Stimulated activated CD8-positive, alpha-beta memory T cell treated with anti-CD3 and anti-CD28 coated beads, Interleukin-15, amount 100 ng/mL, for 1 hour (primary cell): ENCODE data around the gene OCA2.
"Not testable (repeated sequence)": the region's sequence is repeated elsewhere in the genome, so short reads cannot be mapped to it uniquely, and the experiment has no call there.

Experiments
- DNase-seq: peaks from one replicate; pipeline ENCODE4 v3.0.0-alpha.2; 2020; ENCODE audit warnings: low read depth

OCA2 gene

DNA sequence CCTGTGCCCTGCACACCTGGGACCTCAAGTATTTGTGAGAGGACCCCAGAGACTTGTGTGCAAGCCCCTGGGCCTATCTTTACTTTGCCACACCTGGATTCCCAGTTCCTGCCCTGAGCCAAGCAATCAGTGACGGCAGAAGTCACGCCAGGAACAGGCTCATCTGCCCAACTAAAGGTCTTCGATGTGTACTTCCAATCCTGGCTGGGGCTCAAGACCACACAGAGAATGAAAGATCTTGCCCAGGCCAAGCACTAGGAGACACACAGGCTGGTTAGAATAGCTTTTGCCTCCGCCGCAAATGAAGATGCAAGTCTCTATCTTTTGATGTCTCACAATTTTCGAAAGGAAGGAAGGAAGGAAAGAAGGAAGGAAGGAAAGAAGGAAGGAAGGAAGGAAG is 228.8 kb downstream of the OCA2 start:
- DNase-seq = no peak

DNA sequence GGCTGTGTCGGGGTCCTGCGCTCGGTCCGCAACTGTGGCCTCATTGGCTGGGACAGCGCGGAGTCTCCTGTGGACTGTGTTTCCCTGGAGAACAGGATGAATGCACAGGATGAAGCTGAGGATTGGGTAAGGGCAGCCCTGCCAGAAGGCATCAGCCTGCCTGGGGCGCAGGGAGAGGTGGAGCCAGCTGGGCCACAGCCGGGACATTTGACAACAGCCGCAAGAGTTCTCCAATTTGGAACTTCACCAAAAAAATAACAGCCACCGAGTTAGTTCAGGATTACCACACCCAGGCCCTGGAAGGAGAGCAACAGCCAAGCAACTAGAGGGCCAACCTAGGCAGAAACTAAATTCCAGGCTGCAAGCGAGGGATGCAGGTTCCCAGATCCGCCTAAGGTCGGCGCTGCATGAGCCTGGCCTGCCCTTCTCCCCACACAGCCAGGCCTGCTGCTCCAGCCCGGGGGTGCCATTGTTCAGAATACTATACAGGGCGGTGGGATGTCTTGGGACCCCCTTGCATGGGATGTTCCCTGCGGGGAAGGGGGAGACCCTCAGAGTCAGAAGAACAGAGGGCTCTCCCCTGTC is 229.3 kb downstream of the OCA2 start:
- DNase-seq = no peak

DNA sequence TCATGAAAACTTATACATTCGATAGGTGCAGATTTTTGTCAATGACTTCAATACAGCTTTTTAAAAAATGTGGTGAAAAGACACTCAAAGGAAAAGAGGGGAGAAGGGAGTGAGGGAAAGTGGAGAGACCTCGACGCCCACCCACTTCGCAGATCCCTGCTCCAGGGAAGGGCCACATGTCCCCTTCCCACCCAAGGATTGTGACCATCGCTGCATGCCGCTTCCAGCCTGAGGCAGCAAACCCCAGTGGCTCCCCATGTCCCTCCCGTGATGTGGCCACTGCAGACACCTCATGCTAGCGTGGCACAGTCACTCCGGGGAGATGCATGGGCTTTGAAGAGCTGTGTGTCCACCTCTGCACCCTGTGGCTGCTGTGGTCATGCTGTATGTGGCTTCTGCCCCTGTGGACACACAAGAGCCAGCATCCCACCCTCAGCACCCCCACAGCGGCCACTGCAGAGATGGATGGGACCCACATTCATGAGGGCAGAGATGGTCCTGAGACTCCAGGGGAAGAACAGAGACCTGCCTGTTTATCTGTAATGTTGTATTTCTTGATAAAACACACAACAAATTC is 230.2 kb downstream of the OCA2 start:
- DNase-seq = no peak

DNA sequence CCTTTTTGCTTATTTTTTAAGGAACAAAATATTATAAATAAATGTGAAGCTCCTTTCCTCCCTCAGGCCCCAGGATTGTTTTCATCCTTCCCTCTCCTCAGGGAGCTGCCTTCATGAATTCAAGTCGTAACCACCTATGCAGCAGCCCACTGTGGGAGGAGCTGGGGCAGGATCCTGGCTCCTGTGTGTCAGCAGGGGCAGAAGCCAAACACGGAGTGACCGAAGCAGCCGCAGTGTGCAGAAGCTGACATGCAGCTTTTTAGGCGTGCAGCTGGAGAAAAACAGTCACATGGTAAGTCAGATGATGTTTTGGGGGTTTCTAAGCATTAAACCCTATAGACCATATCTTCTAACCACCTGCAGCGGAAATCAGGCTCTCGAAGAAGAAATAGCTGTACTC is 231.3 kb downstream of the OCA2 start:
- DNase-seq = no peak

DNA sequence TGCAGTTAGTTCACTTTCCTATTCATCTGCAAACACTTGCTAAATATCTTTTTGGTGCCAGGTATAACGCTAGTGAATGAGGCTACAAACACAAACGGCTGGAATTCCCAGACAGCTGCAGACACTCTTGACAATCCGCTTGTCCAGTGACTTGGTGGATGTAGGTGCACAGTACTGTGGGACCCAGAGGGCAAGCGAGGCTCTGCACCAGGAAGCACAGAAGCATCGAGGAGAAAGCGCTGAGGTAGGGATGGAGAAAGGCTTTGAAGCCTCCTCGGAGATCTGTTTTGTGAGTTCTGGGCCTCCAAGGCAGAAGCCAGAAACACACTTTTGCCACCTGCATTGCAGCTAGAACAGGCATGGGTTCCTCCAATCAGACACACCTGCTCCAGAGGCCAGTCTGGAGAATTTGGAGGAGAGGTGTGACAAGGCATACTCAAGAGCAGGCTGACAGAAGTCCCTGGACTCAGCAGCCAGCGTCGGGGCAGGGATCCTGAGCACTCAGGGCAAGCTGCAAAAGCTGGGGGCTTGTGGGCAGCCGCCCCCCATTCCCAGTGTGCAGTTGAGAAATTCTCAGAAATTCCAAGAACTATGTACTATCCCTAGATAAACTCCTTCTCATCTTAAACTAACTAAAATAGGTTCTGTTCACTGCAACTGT is 232.5 kb downstream of the OCA2 start:
- no peak for DNase-seq

DNA sequence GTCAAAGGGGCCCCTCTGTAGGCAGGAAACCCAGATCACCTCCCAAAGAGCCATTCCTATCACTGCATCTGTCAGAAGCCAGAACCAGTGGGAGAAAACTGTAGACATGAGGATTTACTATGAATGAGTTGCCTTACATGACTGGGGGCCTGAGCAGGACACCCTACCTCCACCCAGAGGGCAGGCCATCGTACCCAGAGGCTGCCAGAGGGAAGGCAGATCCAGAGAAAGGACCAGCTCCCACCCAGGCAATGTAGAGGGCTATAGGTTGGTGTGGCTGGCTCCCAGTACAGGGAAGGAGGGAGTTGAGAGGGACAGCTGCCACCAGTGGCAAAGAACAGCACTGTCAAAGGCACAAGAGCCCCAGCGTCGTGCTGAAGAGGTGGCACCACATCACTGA is 233.2 kb downstream of the OCA2 start:
- DNase-seq = no peak

DNA sequence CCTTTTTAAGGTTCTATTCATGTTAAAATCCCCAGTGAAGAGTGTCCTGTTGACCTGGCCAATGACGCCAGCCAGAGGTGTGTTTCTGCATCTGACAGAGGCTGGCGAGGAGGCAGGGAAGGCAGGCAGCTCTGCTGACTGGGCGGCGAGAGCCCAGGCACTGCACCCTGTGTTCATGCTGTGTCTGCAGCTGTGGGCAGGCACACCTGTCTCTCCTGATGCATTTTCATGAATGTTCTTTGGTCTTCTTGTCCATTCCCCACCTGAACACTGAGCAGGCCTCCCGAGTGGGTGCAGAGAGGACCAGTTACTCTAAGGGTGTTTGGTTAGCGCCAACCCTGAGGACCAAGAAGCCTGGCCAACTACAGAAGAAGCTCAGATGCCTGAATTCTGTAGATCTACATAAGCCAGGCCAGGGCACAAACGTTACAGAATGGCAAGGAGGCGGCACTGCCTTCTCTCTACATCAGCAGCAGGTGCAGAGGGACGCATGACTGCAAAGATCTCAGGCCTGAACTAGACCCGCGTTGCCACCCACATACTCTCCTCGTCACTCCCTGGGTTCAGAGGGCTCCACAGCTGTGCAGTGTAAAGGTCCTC is 233.7 kb downstream of the OCA2 start:
- no peak for DNase-seq

DNA sequence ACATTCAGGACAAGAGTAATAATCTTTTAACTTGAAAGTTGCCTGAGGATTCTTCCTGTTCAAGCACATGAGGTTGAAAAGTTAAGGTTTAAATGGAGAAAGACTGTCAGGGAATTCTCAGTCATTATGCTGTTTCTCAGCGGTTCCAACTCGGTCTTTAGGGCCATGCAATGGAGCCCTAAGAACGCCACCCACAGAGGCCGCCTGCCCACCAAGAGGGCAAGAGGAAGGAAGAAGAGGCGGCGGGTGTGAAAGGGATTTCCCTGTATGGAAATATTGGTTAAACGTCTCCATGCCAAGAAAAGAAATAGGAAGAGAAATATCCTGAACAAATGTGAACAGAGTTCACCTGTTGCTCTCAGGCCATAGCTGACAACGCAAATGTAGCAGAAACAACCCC is 234.4 kb downstream of the OCA2 start:
- no peak for DNase-seq

DNA sequence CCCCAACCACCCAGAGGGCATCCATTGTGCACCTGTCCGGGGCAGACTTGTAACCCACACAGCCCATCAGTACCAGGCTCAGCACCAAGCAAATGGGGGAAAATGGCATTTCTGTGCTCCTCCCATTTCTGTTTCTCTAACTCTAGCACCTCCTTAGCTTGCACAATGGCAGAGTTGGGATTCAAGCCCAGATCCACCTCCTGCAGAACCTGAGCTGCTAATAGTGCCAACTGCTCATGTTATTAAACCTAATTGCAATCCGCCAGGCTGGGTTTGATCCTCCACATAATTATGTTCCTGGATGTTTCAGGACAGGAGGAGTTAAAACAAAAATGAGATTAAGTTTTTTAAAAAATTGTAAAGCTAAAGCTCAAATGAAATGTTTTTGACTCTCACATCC is 235.0 kb downstream of the OCA2 start:
- no peak for DNase-seq

DNA sequence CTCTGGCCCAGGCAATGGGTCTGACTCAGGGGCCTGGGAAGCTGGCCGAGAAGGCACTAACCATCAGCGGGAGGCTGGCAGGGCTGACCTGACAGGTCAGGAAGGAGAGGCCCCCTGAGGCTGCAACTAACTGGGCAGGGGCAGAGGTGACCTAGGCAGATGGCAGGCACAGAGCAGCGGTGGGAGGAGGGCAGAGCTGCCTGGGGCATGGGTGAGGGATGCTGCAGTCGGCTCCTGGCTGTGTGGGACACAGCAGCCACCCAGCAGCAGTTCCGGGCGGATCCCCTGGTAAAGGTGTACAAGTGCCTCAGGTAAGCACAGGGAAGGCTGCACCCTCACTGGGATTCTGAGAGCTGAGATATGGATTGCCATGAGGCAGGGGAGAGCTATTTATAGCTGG is 236.1 kb downstream of the OCA2 start:
- no peak for DNase-seq

DNA sequence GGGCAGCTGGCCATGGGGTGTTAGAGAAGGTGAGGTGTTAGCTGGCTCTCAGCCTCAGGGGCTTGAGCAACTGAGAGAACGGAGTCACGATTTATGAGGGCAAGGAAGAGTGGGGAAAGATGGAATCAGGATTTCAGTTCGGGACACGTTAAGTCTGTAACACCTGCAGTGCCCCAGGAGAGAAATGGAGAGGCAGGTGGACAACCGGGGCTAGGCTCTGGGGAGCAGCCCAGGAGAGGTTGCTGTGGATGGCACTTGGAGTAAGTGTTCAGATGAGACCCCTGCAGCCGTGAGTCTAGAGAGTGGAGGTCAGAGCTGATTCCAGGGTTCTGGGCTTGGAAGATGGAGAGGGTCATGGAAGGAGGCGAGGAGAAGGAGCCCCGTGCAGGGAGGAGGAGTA is 237.9 kb downstream of the OCA2 start:
- DNase-seq = no peak

DNA sequence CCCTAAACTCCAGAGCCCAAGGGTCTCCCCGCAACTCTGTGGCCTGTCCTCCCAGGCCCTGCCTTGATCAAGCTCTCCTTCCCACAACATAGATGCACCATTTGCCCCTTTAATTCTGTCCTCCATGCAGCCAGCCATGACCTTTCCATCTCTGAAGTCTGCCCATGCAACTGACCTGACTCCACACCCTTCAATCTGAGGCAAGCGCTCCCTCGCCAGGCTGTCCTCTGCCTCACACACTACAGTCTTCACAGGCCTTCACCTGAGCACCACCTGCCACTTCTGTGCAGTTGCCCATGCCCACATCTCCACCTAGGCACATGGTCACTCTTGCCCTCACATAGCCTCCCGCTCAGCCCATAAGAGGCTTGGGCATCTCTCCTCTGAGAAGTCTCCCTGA is 244.0 kb downstream of the OCA2 start:
- DNase-seq = no peak

DNA sequence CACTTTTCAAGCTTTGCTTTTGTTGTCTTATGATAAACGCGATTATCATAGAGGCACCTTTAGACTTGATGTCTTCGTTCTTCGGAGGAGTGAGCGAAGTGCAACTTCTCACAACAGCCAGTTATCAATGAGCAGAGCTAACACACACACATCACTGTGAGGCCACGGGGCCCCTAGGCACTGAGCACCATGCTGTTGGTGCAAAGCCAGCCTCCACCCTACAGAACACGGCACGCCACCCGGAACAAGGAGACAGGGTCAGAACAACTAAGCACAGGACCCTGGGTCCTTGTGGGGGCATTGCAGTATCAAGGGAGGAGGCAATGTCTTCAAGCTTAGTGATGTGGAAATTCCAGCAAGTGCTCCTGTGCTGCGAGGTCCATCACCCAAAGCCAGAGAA is 244.5 kb downstream of the OCA2 start:
- no peak for DNase-seq

DNA sequence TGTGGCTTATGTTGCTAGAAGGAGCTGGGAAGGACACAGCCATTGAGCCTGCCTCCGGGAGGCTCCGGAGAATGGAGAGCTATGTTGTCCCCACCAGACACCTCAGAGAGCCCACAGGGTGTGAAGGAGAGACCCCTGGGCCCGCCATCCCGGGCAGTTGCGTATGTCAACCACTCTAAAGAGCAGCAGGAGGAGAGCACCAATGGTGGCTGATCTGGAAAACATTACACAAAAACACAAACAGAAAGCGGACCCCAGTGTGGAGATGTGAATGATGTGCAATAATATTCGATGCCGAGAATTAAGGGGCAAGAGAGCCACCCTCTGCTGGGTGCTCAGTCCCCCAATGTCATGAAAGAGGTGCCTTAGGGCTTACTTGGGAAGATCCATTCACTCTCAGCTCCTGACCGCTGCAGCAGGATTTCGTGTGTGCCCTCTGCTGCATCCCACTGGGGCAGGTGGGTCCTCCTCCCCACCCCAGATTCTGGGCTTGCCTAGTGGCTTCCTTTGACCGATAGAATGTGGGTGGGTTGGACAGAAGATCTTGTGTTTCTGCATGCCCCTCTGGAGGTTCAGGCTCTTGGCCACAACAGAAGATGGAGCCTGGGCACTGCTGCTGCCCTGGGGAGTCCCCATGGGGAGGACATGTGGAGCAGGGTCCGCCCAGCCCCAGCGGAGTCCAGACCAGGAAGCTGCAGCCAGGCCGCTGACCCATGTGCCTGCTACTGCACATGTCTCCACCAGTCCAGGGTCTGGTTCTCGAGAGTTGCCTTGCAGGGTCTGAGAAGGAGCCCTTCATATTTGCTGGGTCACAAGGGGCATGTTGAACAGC is 245.3 kb downstream of the OCA2 start:
- no peak for DNase-seq

DNA sequence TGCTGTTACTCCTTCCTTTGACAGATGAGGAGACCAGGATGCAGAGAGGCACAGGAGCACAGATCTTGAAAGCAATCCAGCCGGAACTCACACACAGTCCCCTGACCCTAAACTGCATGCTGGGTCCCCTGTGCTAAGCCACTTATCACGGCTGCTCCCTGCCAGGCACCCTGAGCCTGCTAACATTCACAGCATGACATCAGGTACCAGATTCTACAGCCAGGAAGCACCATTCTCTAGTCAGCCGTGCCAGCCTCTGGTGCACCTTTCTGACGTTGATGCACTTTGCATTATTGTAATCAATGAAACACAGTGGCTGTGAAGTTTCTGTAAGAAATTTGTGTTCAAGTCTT is 247.3 kb downstream of the OCA2 start:
- no peak for DNase-seq

DNA sequence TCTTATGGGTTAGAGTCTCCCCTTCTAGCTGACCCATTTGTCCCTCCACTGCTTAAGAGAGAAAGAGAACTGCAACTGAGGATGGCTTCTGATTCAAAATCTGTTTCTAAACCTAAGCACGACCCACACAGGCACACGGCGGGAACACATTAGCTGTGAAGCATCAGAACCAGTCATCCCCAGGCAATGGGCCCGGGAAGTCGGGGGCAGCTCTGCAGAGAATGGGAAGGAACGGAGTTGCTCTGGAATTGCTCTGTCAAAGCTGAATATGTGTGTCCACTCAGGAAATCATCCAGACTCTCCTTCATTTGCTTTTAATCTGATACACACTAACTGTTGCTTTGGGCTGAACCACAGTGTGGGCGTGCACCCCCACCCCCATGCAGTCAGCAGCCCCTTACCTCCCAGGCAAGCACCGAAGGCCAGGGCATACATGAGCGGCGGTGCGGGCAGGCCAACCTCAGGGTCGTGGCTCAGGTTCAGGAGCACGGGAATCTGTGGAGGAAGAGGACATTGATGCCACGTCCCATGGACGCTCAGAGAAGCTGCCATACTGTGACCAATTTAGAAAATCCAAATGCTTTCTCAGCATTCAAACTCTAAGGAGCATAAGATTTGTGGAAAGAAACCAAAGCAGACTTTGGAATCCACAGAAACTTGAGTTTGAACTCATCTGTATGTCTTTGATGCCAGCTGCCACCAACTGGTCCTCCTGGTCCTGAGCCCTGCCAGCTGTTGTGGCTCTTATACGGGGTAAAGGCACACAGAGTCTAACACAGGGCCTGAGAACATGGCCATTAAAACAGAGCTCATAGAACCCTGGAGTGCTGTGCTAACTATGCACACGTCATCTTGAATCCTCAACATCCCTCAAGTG is 247.9 kb downstream of the OCA2 start:
- DNase-seq = no peak

DNA sequence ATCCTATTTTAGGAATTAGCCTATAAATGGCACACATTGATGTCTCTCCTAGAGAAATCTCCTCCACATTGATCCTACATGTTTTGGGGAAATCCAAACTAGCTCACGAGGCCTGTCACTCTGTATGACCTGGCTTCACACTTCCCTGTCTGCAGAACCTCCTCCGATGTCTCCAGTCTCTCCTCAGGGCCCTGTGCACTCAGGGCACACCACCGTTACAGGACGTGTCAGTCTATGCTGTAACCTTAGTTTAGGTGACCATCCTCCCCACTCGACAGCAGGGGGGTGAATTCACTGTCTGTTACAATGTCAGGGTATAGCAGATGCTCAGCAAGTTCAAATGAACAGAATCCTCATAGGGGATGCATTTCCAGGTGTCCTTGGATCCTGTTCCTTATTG is 249.1 kb downstream of the OCA2 start:
- no peak for DNase-seq

DNA sequence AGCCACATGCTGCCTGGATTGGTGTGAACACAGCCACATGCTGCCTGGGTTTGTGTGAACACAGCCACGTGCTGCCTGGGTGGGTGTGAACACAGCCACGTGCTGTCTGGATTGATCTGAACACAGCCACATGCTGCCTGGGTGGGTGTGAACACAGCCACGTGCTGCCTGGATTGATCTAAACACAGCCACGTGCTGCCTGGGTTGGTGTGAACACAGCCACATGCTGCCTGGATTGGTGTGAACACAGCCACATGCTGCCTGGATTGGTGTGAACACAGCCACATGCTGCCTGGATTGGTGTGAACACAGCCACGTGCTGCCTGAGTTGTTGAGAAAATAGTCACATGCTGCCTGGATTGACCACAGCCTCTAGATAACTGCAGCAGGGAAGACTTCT is 250.2 kb downstream of the OCA2 start:
- DNase-seq = not testable (repeated sequence)

DNA sequence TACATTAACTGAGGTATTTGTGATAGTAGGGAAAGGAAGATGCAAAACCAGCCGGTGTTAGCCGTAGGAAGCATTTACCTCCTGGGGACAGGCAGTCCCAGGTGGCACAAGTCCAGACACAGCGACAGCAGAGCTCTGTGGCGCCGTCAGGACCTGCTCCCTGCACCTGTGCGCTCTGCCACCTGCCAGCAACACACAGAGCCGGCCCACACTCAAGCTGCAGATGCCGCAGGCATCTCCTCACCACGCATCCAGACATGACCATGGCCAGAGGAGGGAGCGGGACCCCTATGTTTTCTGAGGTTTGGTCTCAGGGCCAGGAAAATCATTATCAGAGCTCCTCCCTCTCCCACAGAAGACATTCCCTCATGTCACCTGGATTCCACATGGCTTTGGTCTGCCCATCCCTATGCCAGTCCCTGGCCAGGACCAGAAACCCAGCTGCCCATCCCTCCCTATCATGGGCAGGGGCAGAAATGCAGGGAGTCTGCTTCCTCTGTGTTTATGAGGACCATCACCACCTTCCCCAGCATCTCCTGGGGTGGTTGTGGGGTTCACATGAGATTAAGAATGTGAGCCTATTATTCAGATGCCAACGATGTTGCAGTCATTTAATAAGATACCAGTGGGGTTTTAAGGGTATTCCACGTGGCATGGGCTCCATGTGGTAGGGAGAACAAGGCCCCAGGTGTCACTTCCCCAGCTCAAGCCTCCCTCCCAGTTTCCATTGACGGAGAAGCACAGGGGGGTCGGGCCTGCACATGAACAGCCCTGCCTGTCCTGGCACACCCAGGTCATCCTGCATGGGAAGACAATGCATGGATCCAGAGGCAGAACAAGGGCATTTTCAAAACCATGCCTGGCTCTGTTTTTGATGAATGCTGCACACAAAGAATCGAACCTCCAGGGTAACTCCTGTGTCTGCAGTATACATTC is 251.1 kb downstream of the OCA2 start:
- no peak for DNase-seq

DNA sequence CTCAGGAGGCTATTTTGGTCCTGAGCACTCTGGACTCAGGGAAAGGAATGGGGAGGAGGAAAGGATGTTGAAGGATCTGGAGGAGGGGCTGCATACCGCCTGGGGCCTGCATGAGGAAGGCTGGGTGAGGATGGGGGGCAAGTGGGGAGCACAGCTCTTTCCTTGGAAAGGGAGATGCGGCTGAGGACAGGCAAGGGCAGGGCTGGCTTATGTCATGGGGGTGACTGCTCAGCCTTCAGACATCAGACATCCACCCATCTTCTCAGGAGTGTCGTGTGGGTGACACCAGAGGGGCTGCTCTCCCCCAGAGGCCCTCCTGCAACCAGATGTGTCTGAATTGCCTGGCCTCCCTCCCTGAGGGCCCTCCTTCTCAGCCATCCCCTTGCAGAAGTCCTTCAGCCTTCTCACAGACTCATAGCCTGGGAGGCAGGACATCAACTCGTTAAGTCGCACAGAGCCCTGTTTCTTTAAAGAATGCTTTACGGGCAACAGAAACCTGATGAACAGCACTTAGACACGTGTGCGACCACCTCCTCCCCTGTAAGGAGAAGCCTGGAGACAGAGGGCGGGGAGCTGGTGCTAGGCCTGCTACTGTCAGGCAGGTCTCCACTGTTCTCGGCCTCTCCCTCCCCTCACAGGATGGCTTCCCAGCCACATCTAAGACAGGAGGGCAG is 252.3 kb downstream of the OCA2 start:
- DNase-seq = no peak
